Panc1 (cell line): Measurements from ENCODE around the gene PPM1H. TPM values are rescaled to one million over a fixed set of nuclear protein-coding genes. Genes with fewer than 3 reads are reported as not detected.

Experiments used
- ATAC-seq: fragments of 200-7000 bp; cut with Tn5 transposase; 2 replicates; pipeline ENCODE4 v1.9.1; 2020; ENCODE audit warnings: mild to moderate bottlenecking, moderate library complexity
- BruUV-seq: library from RNA; stranded (reverse); fragments of 400-500 nt; replicated peaks from 2 replicates; lab custom pipeline; 2021; lab: Mats Ljungman, UMichigan
- CTCF ChIA-PET: fragments of 300-600 bp; sonication (Branson Sonifier 250); formaldehyde crosslinking; loops from one replicate; lab custom pipeline; 2022; ENCODE audit warnings: antibody characterized with exemption; lab: Charles Lee
- POLR2A ChIA-PET: fragments of 300-600 bp; sonication (Branson Sonifier 250); formaldehyde crosslinking; loops from one replicate; lab custom pipeline; 2022; ENCODE audit warnings: antibody characterized with exemption; lab: Charles Lee
- DNase-seq: peaks from one replicate; pipeline ENCODE4 v3.0.0-alpha.2; 2010; ENCODE audit warnings: low read depth, low spot score
- H3K27ac ChIP-seq: 2 replicates; pipeline ENCODE4 v1.5.1; 2011; ENCODE audit warnings: mild to moderate bottlenecking, low read length, inconsistent platforms
- H3K27me3 ChIP-seq: fragments of 200-500 bp; sonication (Bioruptor generic); 2 replicates; pipeline ENCODE4 v1.6.0; 2014; ENCODE audit warnings: low read length, inconsistent platforms; ENCODE audit not compliant: control insufficient read depth, insufficient read depth
- H3K36me3 ChIP-seq: fragments of 200-500 bp; sonication (Bioruptor generic); 2 replicates; pipeline ENCODE4 v1.5.1; 2014; ENCODE audit warnings: inconsistent platforms, mild to moderate bottlenecking, low read length, moderate library complexity; ENCODE audit not compliant: control insufficient read depth, insufficient read depth
- H3K4me1 ChIP-seq: 2 replicates; pipeline ENCODE4 v1.5.1; 2011; ENCODE audit warnings: inconsistent platforms, mild to moderate bottlenecking, low read length, moderate library complexity; ENCODE audit not compliant: control insufficient read depth, insufficient read depth
- H3K4me3 ChIP-seq, 2 experiments: 2 replicates each; pipeline ENCODE4 v1.5.1; 2011 to 2012; ENCODE audit warnings: low read depth in 2 of 2, low read length in 2 of 2, mild to moderate bottlenecking in 2 of 2, inconsistent platforms in 1 of 2, moderate library complexity in 1 of 2
- H3K9me3 ChIP-seq: fragments of 200-500 bp; sonication (Bioruptor generic); 2 replicates; pipeline ENCODE4 v1.5.1; 2014; ENCODE audit warnings: low read depth, mild to moderate bottlenecking, inconsistent platforms, low read length, moderate library complexity; ENCODE audit not compliant: control insufficient read depth, insufficient read depth
- POLR2AphosphoS5 ChIP-seq: IDR thresholded peaks from 2 replicates; pipeline ENCODE4 v1.6.1; 2012; ENCODE audit warnings: mild to moderate bottlenecking, low read depth, low read length, moderate library complexity
- SIN3A ChIP-seq: IDR thresholded peaks from 2 replicates; pipeline ENCODE4 v1.6.1; 2012; ENCODE audit warnings: low read depth, mild to moderate bottlenecking, low read length, moderate library complexity, borderline replicate concordance; ENCODE audit not compliant: insufficient read depth
- TCF7L2 ChIP-seq: IDR thresholded peaks from 2 replicates; pipeline ENCODE4 v1.6.1; 2011; ENCODE audit warnings: mild to moderate bottlenecking, low read depth, low read length, inconsistent platforms
- in situ Hi-C: cut with HindIII; loops from 2 replicates; pipeline ENCODE4 v1.10.0; 2016; ENCODE audit warnings: low sequenced_read_pairs, low pct_unique_long_range_greater_than_20kb
- intact Hi-C: fragments of 100-400 bp; cut with micrococcal nuclease; formaldehyde crosslinking; loops from one replicate; pipeline ENCODE4 v1.10.0; 2022; ENCODE audit not compliant: unreplicated experiment
- total RNA-seq: library from RNA; stranded (reverse); gene quantifications from one replicate; pipeline ENCODE4 v1.2.1, GENCODE V29; 2021; ENCODE audit not compliant: unreplicated experiment
- TF ChIP-seq, protein P1 (sequence below): fragments of 450-650 bp; IDR thresholded peaks from 2 replicates; pipeline ENCODE4 v1.5.1; 2017; ENCODE audit warnings: mild to moderate bottlenecking
- TF ChIP-seq, protein P2 (sequence below), 2 experiments: IDR thresholded peaks; 2 replicates each; pipeline ENCODE4 v1.6.1; 2011 to 2012; ENCODE audit warnings: low read depth in 2 of 2, control low read depth in 1 of 2, low read length in 1 of 2, mild to moderate bottlenecking in 1 of 2, moderate library complexity in 1 of 2; ENCODE audit not compliant: insufficient read depth in 1 of 2

PPM1H gene
- total RNA-seq, 1 experiment from 2014 or later: 22.9 TPM

DNA sequence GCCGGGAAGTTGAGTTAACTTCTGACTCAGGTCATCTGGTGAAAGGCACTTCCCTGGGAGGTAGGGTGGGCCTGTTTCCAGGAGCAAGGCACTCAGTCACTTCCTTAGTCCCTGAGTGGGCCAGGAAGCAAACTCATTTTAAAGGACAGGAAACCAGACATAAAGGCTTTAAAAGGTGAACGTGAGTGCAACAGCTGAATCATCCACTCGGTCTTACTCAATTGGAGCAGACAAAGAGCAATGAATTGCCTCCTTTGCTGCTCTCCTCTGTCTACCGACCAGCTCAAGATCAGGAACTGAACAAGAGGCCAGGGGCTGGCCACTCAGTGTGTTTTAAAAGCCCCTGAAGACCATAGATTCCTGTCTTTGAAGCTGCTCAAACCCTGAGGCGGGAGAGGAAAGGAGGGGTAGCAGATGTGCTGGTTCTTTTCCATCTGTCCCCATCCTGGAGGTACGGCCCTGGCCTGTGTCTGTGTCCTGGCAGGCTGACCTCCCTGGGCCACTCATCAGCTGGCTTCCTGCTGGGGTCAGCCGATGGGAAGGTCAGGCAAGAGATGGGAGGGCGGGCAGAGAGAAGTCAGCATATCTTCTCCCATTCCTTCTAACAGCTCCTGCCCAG is 148.9 kb downstream of the PPM1H start:
- H3K4me1 ChIP-seq: no peaks in the 10 kb centered on the region; the same call in 1 of the 2 replicates
- peak; percentile 78 for ATAC-seq
- CTCF ChIA-PET: interaction anchor here (0.7 kb wide), 1 partner anchor 336 kb away, joined by 3 read pairs; no protein-coding TSS in a partner anchor

DNA sequence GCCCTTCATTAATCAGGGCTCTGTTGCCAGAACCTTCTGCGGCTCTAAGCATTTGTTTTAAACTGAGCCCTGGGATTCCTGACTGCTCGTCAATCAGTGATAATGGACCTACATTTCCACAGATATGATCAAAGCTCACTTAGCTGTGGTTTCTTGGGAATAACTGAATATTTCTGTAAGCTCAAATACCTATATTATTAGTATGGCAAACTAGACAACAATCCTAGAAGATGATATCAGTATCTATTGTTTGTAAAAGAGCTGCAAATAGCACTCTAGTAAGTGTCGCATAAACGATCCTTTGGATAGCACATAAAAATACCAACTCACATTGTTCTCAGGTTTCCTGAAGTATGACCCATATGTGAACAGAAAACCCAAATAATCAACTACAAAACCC is 150.4 kb downstream of the PPM1H start:
- ChIA-PET POLR2A (no interaction called here), CTCF (no interaction called here)
- H3K36me3 ChIP-seq: no peaks in the 10 kb centered on the region
- no peaks in the 10 kb centered on the region; the same call in 1 of the 2 replicates for H3K4me1 ChIP-seq
- intact Hi-C loops (no loop called here), in situ Hi-C loops (loop anchor here (25.0 kb wide), 1 partner anchor 172 kb away; no protein-coding TSS in a partner anchor)
- no peak overlapping the region for H3K4me3 ChIP-seq
- no peak overlapping the region for H3K27ac ChIP-seq
- no TSS peak for BruUV-seq
- DNase-seq: no peak
- no peaks in the 10 kb centered on the region for H3K27me3 ChIP-seq
- ATAC-seq: no peak
- TF ChIP-seq, protein P1, sequence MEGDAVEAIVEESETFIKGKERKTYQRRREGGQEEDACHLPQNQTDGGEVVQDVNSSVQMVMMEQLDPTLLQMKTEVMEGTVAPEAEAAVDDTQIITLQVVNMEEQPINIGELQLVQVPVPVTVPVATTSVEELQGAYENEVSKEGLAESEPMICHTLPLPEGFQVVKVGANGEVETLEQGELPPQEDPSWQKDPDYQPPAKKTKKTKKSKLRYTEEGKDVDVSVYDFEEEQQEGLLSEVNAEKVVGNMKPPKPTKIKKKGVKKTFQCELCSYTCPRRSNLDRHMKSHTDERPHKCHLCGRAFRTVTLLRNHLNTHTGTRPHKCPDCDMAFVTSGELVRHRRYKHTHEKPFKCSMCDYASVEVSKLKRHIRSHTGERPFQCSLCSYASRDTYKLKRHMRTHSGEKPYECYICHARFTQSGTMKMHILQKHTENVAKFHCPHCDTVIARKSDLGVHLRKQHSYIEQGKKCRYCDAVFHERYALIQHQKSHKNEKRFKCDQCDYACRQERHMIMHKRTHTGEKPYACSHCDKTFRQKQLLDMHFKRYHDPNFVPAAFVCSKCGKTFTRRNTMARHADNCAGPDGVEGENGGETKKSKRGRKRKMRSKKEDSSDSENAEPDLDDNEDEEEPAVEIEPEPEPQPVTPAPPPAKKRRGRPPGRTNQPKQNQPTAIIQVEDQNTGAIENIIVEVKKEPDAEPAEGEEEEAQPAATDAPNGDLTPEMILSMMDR: no peak
- no peak for TF ChIP-seq POLR2AphosphoS5
- TF ChIP-seq TCF7L2: no peak
- TF ChIP-seq, protein P2, sequence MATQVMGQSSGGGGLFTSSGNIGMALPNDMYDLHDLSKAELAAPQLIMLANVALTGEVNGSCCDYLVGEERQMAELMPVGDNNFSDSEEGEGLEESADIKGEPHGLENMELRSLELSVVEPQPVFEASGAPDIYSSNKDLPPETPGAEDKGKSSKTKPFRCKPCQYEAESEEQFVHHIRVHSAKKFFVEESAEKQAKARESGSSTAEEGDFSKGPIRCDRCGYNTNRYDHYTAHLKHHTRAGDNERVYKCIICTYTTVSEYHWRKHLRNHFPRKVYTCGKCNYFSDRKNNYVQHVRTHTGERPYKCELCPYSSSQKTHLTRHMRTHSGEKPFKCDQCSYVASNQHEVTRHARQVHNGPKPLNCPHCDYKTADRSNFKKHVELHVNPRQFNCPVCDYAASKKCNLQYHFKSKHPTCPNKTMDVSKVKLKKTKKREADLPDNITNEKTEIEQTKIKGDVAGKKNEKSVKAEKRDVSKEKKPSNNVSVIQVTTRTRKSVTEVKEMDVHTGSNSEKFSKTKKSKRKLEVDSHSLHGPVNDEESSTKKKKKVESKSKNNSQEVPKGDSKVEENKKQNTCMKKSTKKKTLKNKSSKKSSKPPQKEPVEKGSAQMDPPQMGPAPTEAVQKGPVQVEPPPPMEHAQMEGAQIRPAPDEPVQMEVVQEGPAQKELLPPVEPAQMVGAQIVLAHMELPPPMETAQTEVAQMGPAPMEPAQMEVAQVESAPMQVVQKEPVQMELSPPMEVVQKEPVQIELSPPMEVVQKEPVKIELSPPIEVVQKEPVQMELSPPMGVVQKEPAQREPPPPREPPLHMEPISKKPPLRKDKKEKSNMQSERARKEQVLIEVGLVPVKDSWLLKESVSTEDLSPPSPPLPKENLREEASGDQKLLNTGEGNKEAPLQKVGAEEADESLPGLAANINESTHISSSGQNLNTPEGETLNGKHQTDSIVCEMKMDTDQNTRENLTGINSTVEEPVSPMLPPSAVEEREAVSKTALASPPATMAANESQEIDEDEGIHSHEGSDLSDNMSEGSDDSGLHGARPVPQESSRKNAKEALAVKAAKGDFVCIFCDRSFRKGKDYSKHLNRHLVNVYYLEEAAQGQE (IDR thresholded peaks at IDR 0.05; ENCODE audit: insufficient read depth in 1 of 2, low read depth in 2 of 2, low read length in 1 of 2): no peak
- TF ChIP-seq SIN3A: no peak
- no peaks in the 10 kb centered on the region for H3K9me3 ChIP-seq

More for the DNA sequence above, 148.9 kb downstream of the PPM1H start:
- BruUV-seq: no TSS peak
- in situ Hi-C loops (loop anchor here (25.0 kb wide), 1 partner anchor 174 kb away; no protein-coding TSS in a partner anchor), intact Hi-C loops (no loop called here)
- Histone ChIP-seq H3K36me3 (no peaks in the 10 kb centered on the region), H3K27me3 (no peaks in the 10 kb centered on the region), H3K9me3 (no peaks in the 10 kb centered on the region), H3K27ac (peak overlapping the region; percentile 58), H3K4me3 (no peak overlapping the region)
- DNase-seq: peak; percentile 71
- POLR2A ChIA-PET: no interaction called here
- TF ChIP-seq TCF7L2 (no peak), POLR2AphosphoS5 (no peak), SIN3A (no peak)
- TF ChIP-seq, protein P1: no peak
- TF ChIP-seq, protein P2 (IDR thresholded peaks at IDR 0.05; ENCODE audit: insufficient read depth in 1 of 2, low read depth in 2 of 2, low read length in 1 of 2): no peak
